Vagina (tissue), 2 donors: Measurements from ENCODE around the gene CREM.

Experiments
- POLR2A ChIP-seq, 2 donors: fragments of 450-650 bp; IDR thresholded peaks; one replicate each; pipeline ENCODE4 v1.6.1; 2017; ENCODE audit warnings: antibody characterized with exemption in 2 of 2, mild to moderate bottlenecking in 2 of 2, moderate library complexity in 2 of 2
- TF ChIP-seq, protein P1 (sequence below), 3 experiments: fragments of 450-650 bp in 2 of 3; fragments of 200-600 bp in 1 of 3; sonication (generic) in 1 of 3; IDR thresholded peaks; one replicate each; pipeline ENCODE4 v1.5.1; 2017 to 2019; ENCODE audit warnings: antibody characterized with exemption in 3 of 3, mild to moderate bottlenecking in 2 of 3, moderate library complexity in 2 of 3

DNA sequence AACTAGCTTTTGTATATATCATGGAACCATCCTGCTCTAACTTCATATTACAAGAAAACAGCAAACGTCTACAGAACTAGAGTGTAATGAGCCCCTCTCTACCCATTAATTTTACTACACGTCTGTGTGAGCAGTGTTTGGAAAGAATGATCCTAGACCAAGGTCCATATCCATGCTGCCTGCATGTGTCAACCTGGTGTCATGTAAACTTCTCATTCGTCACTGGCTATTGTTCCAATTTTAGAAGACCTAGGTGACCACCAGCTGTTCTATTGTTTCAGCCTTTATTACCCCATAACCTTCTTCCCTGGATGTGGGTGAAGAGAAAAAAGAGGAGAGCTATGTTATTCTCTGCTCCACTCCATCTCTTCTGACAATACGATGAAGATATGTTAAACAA, 77.1 kb downstream of the CREM start:
- TF ChIP-seq, protein P1, sequence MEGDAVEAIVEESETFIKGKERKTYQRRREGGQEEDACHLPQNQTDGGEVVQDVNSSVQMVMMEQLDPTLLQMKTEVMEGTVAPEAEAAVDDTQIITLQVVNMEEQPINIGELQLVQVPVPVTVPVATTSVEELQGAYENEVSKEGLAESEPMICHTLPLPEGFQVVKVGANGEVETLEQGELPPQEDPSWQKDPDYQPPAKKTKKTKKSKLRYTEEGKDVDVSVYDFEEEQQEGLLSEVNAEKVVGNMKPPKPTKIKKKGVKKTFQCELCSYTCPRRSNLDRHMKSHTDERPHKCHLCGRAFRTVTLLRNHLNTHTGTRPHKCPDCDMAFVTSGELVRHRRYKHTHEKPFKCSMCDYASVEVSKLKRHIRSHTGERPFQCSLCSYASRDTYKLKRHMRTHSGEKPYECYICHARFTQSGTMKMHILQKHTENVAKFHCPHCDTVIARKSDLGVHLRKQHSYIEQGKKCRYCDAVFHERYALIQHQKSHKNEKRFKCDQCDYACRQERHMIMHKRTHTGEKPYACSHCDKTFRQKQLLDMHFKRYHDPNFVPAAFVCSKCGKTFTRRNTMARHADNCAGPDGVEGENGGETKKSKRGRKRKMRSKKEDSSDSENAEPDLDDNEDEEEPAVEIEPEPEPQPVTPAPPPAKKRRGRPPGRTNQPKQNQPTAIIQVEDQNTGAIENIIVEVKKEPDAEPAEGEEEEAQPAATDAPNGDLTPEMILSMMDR (IDR thresholded peaks at IDR 0.05), result no peak
- no peak for TF ChIP-seq POLR2A (IDR thresholded peaks at IDR 0.05)
